ENCODE data around the gene GLRX.
"Not testable (repeated sequence)": the region's sequence is repeated elsewhere in the genome, so short reads cannot be mapped to it uniquely, and the experiment has no call there.

GLRX gene

DNA sequence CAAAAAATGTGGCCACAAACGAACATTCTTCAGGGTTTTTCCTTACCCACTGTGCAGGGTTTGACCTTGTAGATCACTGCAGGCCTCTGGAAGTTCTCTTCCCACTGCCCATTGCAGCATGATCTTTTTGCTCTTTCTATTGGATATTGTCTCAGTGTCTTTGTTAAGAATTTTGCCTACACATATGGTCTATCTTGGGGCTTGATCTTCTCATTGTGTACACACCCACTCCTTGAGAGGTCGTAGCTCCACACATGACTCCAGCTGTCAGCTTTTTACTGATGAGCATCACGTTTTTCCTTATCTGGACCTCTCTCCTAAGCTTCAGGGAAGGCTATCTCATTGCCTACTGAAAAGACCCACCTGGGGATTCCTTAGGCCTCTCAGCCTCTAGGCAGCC is 3.0 kb upstream of the GLRX start:
- DNase-seq, result no peak

- no peak for DNase-seq
Observed at GRCh38 chr5:95824747-95825146, 2.2 kb upstream of the GLRX start.

GRCh38 chr5:95823738-95824609 is 1.4 kb upstream of the GLRX start:
- DNase-seq, result no peak

DNA sequence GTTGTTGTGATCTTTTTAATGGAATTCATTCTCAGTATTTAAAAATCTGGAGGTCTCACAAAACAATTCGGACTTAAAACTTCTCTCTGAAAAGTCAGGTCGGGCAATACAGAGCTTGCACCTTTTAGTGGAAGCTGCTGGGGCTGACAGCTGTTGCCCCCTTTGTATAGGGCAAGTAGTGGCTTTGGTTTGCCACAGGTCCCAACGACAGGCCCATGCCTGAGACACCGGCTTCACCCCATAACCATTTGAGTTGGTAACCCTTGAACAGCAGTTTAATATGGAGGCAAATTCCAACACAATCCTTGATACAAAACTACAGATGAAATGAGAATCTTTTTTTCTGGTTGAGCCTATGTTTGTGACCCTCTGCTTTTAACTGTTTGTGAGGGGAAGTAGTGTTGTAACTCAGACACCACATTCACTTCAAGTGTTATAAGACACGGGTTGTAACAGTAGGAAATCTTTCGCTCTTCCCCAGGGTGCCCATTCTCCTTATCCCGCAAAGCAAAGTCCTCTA is 752 bp upstream of the GLRX start:
- no peak for DNase-seq

DNA sequence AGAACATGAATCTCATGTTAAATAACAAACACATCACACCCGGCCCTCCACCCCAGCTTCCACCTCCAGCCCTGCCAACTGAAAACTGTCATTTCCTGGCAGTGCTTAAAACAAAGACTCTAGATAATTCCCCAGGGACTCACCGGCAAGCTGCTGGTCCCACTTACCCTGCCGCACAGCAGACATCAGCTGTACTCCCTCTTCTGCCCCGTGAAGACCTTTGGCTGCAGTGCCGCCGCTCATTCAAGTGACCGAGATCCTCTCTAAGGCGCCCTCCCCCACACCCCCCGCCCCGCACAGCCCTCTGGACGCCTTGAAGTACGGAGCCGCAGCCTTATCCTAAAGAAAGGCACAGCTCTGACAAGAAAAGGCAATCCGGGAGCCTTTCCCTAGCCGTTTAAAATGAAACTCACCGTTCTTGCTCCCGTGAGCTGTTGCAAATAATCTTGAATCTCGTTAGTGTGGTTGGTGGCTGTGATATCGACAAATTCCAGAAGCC is 434 bp downstream of the GLRX start:
- DNase-seq, result peak; percentile 33 to 73

DNA sequence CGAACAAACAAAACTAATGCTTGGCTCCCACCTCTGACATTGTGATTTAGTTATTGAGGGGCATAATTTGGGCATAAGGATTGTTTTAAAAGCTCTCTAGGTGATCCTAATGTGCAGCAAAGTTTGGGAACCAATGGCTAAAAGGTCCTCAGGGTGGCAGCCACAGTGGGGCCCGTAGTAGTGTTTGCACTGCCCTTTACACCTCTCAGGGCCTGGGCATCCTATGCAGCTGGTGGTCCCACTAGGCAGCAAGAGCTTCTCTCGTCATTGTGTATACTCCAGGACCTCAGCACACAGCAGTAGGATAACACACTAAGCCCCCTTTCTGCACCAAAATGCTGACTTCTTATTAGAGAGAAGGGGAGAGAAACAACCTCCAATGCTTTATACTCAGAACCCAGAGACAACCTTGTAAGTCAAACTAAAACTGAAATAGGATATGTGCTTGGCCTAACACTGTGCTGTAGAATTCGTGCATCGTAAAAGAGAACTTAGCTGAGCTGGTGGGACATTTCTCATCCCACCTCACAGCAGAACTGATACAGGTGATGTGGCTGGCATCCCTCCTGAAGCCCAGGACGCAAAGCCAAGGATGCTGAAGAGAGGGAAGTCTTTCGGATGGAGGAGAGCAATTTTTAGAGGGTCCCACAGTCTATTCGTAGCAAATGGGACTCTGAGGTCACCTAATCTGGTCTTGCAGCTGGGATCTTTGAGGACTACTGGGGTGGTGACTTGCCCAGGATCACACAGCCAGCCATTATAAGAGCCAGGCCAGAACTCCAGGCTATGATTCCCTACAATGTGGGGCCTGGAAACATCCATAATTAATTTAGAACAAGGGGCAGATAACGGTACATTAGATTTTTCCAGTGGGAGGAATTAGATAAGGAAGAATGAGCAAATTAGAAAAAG is 1.2 kb downstream of the GLRX start:
- no peak for DNase-seq

DNA sequence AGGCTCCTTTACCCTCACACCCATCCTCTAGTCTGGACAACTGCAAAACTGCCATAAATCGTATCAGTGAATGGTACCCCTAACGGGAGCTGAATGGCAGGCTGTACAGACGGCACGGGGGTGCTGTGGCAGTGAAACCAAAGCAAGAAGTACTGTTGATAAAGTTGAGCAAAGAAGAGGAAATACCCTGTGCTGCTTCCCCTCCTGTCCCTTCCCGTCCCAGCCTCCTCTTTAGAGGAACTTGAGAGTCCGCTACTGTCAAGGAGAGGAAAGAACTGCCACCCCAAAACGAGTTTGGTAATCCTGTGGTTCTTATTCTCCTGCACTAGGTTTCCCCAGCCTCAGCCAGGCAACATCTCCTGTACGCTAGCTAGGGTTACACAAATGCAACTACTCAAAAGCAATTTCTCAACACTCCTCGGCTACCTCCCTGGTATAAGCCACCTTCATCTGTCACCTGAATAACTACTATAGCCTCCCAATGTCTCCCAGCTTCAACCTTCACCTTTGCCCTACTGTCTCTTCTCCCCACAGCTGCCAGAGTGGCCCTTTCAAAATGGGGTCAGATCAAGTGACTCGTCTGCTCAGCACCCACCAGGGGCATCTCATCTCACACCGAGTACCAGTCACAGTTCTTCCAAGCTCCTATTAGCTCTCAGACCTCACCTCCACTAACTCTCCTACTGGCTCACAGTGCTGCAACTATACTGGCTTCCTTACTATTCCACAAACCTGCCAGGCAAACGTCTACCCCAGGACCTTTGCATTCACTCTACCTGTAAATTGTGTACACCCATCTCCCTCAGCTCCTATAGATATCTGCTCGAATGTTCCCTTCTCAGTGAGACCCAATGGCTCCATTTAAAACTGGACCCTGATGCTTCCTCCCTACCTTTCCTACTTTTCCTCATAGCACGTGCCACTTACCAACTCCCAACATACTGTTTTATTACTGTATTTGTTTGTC is 4.1 kb downstream of the GLRX start:
- DNase-seq, result no peak

- DNase-seq, result no peak
Observed at GRCh38 chr5:95817430-95817829, 5.1 kb downstream of the GLRX start.

- DNase-seq, result no peak
Observed at GRCh38 chr5:95816776-95817175, 5.8 kb downstream of the GLRX start.

- no peak for DNase-seq
Observed at GRCh38 chr5:95816341-95816740, 6.2 kb downstream of the GLRX start.

DNA sequence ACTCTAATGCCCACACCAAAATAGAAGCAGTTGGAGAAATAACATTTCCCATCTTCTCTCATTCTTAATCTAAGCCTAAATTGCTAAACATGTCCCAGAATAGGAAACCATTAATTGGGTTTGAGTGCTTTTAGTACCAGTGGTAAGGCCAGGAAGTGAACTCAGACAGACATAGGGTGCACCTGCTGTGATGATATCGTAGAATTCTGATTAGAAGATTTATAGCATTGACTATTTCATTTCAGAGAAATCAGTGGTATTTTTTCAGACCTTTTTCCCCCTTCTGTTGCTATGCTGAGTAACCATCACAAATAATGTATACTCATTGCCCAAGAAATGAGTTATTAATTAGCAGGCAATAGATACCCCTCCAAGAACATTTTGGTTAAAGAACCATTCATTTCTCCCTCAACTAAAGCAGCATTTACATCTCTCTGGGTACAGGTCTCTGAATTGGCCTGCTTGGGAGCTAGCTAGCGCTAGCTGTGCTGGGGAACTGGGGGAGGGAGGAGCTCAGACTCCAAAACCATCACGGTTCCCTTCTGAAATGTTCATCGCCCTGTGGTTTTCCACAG is 7.3 kb downstream of the GLRX start:
- DNase-seq, result no peak

DNA sequence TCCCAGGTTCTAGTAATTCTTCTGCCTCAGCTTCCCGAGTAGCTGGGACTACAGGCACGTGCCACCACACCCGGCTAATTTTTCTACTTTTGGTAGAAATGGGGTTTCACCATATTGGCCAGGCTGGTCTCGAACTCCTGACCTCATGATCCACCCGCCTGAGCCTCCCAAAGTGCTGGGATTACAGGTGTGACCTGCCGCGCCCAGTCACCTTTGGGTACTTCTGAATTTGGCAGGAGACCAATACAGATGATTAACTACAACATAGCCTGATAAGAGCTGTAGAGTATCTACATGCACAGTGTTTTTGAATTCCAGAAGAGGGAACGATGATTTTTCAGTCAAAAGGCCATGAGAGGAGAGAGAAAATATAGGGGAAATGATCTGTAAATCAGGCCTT is 9.5 kb downstream of the GLRX start:
- not testable (repeated sequence) for DNase-seq

DNA sequence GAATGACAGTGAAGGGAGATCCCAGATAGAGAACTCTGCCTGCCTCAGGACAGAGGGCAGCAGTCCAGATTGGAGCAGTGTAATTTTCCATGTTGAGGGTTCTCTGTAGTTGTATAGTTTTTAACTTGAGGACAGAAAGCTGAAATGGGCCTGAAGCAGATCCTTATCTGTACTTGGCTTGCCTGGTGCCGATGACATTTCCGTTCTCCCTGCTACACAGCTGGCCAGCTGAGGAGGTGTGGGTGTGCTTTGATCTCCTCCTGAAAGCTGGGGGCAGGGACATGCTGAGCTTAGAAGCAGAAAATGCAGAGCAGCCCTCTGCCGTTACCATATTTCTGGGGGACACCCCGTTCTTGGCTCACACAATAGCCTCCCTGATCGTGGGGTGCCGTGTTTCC is 10.5 kb downstream of the GLRX start:
- DNase-seq, result no peak

- DNase-seq, result not testable (repeated sequence)
Observed at GRCh38 chr5:95811461-95812073, 11.0 kb downstream of the GLRX start.

DNA sequence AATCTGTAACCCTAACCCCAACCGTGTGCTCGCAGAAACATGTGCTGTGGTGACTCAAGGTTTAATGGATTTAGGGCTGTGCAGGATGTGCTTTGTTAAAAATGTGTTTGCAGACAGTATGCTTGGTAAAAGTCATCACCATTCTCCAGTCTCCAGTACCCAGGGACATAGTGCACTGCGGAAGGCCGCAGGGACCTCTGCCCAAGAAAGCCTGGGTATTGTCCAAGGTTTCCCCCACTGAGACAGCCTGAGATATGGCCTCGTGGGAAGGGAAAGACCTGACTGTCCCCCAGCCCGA is 11.5 kb downstream of the GLRX start:
- not testable (repeated sequence) for DNase-seq

DNA sequence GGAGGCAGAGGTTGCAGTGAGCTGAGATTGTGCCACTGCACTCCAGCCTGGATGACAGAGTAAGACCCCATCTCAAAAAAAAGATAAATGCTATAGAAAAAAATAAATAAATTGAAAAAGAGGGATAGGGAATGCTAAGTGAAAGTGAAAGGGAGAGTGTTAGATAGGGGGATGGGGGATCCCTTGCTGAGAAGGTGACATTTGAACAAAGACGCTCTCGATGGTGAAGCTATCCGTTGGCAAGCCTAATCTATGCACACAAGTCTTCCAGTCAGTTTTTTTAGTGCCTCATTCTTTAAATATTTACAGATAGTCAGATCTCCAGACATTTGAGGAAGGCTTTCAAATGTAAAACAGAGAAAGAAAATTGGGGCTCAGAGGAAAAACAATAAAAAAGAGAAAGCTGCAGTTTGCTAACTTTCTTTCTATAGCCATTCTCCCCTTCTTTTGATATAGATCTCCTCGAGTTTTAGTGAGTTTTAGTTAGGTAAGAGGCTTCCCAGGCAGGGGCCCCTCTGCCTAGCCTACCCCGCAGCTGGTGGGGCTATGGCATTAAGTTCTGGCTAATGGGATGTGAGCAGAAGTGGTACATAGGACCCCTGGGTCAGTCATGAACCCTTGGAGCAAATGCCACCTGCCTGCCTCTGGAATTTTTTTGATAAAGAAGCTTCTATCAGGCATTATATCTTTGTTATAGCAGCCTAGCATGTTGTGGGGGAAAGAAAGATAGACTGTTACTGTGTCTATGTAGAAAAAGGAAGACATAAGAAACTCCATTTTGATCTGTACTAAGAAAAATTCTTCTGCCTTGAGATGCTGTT is 12.0 kb downstream of the GLRX start:
- no peak for DNase-seq

GRCh38 chr5:95809414-95809960 is 13.0 kb downstream of the GLRX start:
- DNase-seq, result no peak

DNA sequence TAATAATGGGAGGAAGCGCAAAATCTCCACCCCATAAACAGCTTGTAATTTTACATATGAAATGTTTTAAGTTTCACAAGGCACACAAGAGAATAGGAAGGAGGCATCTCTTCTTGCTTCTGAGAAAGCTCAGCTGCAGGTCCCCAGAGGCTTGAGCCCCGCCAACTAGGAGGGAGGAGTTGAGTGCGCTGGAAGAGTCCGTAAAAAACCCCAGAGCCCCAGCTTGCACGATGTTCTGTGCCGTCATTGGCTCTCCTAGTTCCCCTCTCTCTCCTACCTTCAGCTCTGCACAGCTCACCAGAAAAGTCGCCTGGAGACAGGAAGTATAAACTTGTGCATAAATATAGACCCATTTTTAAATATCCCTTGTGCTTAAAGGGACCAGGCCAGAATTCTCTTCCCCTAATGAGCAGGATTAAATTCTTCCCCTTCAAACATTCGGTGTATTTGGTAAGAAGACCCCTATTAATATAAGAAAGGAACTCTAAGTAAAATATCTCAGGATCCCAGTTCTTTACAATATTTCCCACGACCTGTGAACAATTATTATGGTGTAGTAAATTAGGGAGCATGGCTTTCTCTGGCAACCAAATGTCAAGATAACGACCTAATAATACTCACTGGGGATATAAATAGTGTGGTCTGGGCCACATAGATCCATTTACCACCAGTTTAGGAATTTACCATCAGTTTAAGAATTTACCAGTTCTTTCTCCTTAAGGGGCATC is 13.7 kb downstream of the GLRX start:
- no peak for DNase-seq

DNA sequence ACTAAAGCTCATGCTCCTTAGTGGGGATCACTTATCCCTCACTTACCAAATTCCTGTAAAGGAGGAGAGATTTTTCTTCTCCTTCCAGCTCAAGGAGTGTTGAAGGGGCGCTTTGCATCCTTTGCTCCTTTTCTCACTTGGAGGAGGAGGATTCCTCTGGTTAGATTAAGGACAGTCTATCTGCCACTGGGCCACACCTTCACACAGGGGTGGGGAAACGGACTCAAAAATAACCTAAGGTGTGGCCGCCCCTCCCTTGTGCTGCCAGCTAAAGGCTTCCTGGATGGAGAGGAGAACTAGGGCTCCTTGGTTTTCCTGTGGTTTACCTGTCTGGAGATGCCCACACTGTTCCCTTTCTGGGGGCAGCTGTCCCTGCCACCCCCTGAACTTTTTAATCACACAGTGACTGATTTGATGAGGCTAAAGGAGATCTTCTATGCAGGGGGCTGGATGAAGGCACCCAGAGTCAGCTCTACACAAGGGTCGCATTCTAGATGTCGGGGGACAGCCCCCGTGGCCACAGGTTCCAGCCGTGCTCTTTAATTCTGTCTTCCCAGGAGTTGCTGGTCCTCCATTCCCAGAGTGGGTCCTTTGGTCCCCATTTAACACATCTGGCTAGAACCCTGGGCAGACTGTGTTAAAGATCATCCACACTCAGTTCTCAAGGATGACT is 14.4 kb downstream of the GLRX start:
- DNase-seq, result no peak
